Measurements from ENCODE around the gene ELAPOR2.

DNA sequence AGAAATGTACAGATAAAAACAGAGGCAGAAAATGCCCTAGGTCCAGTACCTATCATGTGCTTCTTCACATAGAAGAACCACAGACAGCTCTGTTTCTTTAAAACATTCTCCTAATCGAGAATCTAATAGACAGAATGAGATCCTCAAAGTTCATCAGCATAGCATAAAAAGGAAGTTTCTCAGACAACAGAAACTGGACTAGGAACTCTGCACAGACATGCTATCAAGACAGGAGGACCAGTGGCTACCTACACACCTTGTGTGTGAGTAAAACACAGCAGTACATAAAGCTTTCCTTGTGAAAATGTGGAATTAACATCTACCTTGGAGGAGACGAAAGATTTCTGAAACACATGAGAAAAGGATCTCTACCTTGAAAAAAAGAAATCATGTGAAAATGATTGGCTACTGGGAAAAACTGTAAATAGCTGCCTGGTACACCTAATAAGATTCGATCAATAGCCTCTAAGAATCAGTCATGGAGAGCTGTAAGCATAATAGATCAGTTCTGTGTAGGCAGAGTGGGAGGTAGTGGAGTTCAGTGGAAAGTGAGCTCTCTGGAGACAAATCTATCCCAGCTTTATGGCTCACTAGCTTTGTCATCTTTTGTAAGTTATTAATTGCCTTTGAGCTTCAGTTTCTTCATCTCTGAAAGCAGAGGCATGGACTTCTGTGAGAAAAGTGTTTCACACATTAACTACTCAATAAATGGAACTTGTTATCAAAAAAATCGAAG is 26.7 kb downstream of the ELAPOR2 start:
- no peak for TF ChIP-seq POLR2A (IDR thresholded peaks at IDR 0.05)
- TF ChIP-seq, protein P1, sequence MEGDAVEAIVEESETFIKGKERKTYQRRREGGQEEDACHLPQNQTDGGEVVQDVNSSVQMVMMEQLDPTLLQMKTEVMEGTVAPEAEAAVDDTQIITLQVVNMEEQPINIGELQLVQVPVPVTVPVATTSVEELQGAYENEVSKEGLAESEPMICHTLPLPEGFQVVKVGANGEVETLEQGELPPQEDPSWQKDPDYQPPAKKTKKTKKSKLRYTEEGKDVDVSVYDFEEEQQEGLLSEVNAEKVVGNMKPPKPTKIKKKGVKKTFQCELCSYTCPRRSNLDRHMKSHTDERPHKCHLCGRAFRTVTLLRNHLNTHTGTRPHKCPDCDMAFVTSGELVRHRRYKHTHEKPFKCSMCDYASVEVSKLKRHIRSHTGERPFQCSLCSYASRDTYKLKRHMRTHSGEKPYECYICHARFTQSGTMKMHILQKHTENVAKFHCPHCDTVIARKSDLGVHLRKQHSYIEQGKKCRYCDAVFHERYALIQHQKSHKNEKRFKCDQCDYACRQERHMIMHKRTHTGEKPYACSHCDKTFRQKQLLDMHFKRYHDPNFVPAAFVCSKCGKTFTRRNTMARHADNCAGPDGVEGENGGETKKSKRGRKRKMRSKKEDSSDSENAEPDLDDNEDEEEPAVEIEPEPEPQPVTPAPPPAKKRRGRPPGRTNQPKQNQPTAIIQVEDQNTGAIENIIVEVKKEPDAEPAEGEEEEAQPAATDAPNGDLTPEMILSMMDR (IDR thresholded peaks at IDR 0.05) = no peak
